ENCODE results near the gene SLC39A11. TPM values are rescaled to one million over a fixed set of nuclear protein-coding genes. Genes with fewer than 3 reads are reported as not detected.

The SLC39A11 gene
- total RNA-seq, 1 experiment from 2014 or later = 15.8 TPM

- Mint-ChIP-seq H3K4me1 (ENCODE audit: insufficient read depth, unreplicated experiment) (peaks cover 6% of the 10 kb centered on the region), H3K27me3 (ENCODE audit: insufficient read depth, unreplicated experiment) (no peaks in the 10 kb centered on the region), H3K36me3 (ENCODE audit: insufficient read depth, unreplicated experiment) (no peaks in the 10 kb centered on the region), H3K27ac (ENCODE audit: low read depth, unreplicated experiment) (no peak overlapping the region), H3K9me3 (ENCODE audit: unreplicated experiment) (no peaks in the 10 kb centered on the region), H3K4me3 (ENCODE audit: unreplicated experiment) (no peak overlapping the region)
- TF ChIP-seq CTCF (IDR thresholded peaks at IDR 0.05; ENCODE audit: unreplicated experiment) = no peak
- no peak for DNase-seq (ENCODE audit: unreplicated experiment)
- BruUV-seq (replicated peaks) = no TSS peak
- ChIA-PET CTCF (interaction anchor here (1.9 kb wide), 1 partner anchor 27 kb away, joined by 6 read pairs; no protein-coding TSS in a partner anchor), POLR2A (no interaction called here)
- intact Hi-C loops (cut with micrococcal nuclease) = no loop called here
Measured at GRCh38 chr17:73013301-73013700, 79.2 kb downstream of the SLC39A11 start.

- TF ChIP-seq CTCF (IDR thresholded peaks at IDR 0.05; ENCODE audit: unreplicated experiment) = no peak
- H3K4me1 Mint-ChIP-seq (ENCODE audit: insufficient read depth, unreplicated experiment) = peaks cover 6% of the 10 kb centered on the region
- H3K27me3 Mint-ChIP-seq (ENCODE audit: insufficient read depth, unreplicated experiment) = no peaks in the 10 kb centered on the region
- no peaks in the 10 kb centered on the region for H3K36me3 Mint-ChIP-seq (ENCODE audit: insufficient read depth, unreplicated experiment)
- H3K4me3 Mint-ChIP-seq (ENCODE audit: unreplicated experiment) = no peak overlapping the region
- no TSS peak for BruUV-seq (replicated peaks)
- DNase-seq (ENCODE audit: unreplicated experiment) = no peak
- no peak overlapping the region for H3K27ac Mint-ChIP-seq (ENCODE audit: low read depth, unreplicated experiment)
- no peaks in the 10 kb centered on the region for H3K9me3 Mint-ChIP-seq (ENCODE audit: unreplicated experiment)
- intact Hi-C loops (cut with micrococcal nuclease) = no loop called here
- POLR2A ChIA-PET = no interaction called here
- CTCF ChIA-PET = no interaction called here
Measured at GRCh38 chr17:73011016-73011486, 81.4 kb downstream of the SLC39A11 start.

GRCh38 chr17:73010414-73010813, 82.1 kb downstream of the SLC39A11 start:
- intact Hi-C loops (cut with micrococcal nuclease) = no loop called here
- Mint-ChIP-seq H3K4me3 (ENCODE audit: unreplicated experiment) (no peak overlapping the region), H3K36me3 (ENCODE audit: insufficient read depth, unreplicated experiment) (no peaks in the 10 kb centered on the region), H3K27ac (ENCODE audit: low read depth, unreplicated experiment) (no peak overlapping the region), H3K4me1 (ENCODE audit: insufficient read depth, unreplicated experiment) (peaks cover 6% of the 10 kb centered on the region), H3K9me3 (ENCODE audit: unreplicated experiment) (no peaks in the 10 kb centered on the region), H3K27me3 (ENCODE audit: insufficient read depth, unreplicated experiment) (no peaks in the 10 kb centered on the region)
- no peak for TF ChIP-seq CTCF (IDR thresholded peaks at IDR 0.05; ENCODE audit: unreplicated experiment)
- no TSS peak for BruUV-seq (replicated peaks)
- ChIA-PET POLR2A (interaction anchor here (0.6 kb wide), 1 partner anchor 55 kb away, joined by 3 read pairs; no protein-coding TSS in a partner anchor), CTCF (no interaction called here)
- DNase-seq (ENCODE audit: unreplicated experiment) = no peak

GRCh38 chr17:73007407-73007806, 85.1 kb downstream of the SLC39A11 start:
- ChIA-PET CTCF (interaction anchor here (0.5 to 1.3 kb wide), 4 partner anchors 21 to 1902 kb away, joined by 3 to 4 read pairs (median 3); no protein-coding TSS in a partner anchor), POLR2A (no interaction called here)
- no TSS peak for BruUV-seq (replicated peaks)
- Mint-ChIP-seq H3K27ac (ENCODE audit: low read depth, unreplicated experiment) (no peak overlapping the region), H3K4me3 (ENCODE audit: unreplicated experiment) (no peak overlapping the region), H3K4me1 (ENCODE audit: insufficient read depth, unreplicated experiment) (peaks cover 6% of the 10 kb centered on the region), H3K27me3 (ENCODE audit: insufficient read depth, unreplicated experiment) (no peaks in the 10 kb centered on the region), H3K36me3 (ENCODE audit: insufficient read depth, unreplicated experiment) (no peaks in the 10 kb centered on the region), H3K9me3 (ENCODE audit: unreplicated experiment) (peaks cover 7% of the 10 kb centered on the region)
- intact Hi-C loops (cut with micrococcal nuclease) = no loop called here
- no peak for TF ChIP-seq CTCF (IDR thresholded peaks at IDR 0.05; ENCODE audit: unreplicated experiment)
- no peak for DNase-seq (ENCODE audit: unreplicated experiment)
